MM.1S (cell line): ENCODE data around the gene LCE5A.

Experiments
- EZH2 ChIP-seq: fragments of 300-600 bp; sonication (generic); optimal IDR thresholded peaks from 2 replicates; pipeline ENCODE3; 2017; ENCODE audit warnings: low read depth, mild to moderate bottlenecking, antibody characterized with exemption, low read length, mixed read lengths
- EZH2phosphoT487 ChIP-seq: fragments of 300-600 bp; sonication (generic); IDR thresholded peaks from 2 replicates; pipeline ENCODE4 v1.6.1; 2018; ENCODE audit warnings: antibody characterized with exemption, low read length

- TF ChIP-seq EZH2 (no peak), EZH2phosphoT487 (no peak)
Observed at GRCh38 chr1:152486400-152487006, 24.1 kb upstream of the LCE5A start.
